Measurements from ENCODE around the gene SCN11A.

The SCN11A gene

GRCh38 chr3:39051649-39052561, at the start of gene SCN11A, which contains the start of gene WDR48:
Gene SCN11A (minus strand): TSS chr3:39051944. CDS start chr3:38950362, 101,582 bp downstream.
Gene WDR48 (plus strand): TSS chr3:39052016. CDS start chr3:39052026, 10 bp downstream.
- DNase-seq = peak; percentile 94

- peak; percentile 65 for DNase-seq
Observed at GRCh38 chr3:39101022-39101689, 49.4 kb upstream of the SCN11A start.

- DNase-seq = no peak
Observed at GRCh38 chr3:39100500-39100886, 48.7 kb upstream of the SCN11A start.

GRCh38 chr3:39099738-39100499, 48.2 kb upstream of the SCN11A start:
- peak; percentile 42 for DNase-seq

- DNase-seq = peak; percentile 42
Observed at GRCh38 chr3:39099242-39099641, 47.5 kb upstream of the SCN11A start.

DNA sequence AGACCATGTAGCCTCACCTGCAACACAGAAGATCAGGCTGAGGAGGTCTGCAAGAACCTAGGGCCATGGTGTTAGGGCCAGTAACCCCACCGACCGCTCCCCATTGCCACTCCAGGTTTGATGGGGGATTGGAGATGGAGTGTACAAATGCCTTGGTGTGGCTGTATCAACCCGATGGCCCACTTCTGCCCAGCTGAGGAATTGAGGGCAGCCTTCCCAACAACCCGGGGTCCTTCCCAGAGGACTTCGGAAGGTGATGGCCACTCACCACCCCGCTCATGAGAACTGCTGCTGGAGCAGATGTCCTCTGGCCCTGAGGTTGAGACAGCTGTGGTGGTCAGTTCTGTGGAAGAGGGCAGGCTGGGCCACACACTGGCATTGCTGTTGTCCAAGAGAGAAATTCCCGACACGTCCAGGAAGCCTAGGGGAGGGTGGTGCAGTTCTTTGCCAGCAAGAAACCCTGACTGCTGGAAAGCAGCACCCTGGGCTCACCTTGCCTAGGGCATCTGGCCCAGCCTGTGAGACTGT, 46.8 kb upstream of the SCN11A start:
- DNase-seq = peak; percentile 41

- DNase-seq = peak; percentile 30
Observed at GRCh38 chr3:39097716-39098472, 46.1 kb upstream of the SCN11A start.

- no peak for DNase-seq
Observed at GRCh38 chr3:39096775-39097174, 45.0 kb upstream of the SCN11A start.

GRCh38 chr3:39095778-39096177, 44.0 kb upstream of the SCN11A start:
- DNase-seq = no peak

- DNase-seq = no peak
Observed at GRCh38 chr3:39094851-39095677, 43.3 kb upstream of the SCN11A start.

- no peak for DNase-seq
Observed at GRCh38 chr3:39090922-39091321, 39.2 kb upstream of the SCN11A start.

GRCh38 chr3:39088889-39089288, 37.1 kb upstream of the SCN11A start:
- no peak for DNase-seq

- DNase-seq = no peak
Observed at GRCh38 chr3:39088456-39088855, 36.7 kb upstream of the SCN11A start.

DNA sequence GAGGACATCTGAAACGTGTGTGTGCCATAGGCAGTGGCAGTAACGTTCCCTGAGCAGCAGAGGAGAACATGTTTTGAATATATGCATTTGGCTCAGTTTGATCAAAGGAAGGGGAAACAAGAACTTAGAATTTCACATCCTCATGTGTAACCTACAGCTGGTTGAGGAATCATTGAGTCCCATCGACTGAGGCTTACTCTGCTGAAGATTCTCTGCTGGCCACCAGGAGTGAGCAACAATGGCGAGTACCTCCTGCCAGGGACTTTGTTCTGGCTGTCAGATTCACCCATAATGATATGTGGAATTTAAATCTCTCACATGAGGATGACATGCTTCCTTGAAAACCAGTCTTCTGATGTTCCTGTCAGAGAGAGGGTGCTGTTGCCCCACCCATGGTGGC, 34.4 kb upstream of the SCN11A start:
- no peak for DNase-seq

DNA sequence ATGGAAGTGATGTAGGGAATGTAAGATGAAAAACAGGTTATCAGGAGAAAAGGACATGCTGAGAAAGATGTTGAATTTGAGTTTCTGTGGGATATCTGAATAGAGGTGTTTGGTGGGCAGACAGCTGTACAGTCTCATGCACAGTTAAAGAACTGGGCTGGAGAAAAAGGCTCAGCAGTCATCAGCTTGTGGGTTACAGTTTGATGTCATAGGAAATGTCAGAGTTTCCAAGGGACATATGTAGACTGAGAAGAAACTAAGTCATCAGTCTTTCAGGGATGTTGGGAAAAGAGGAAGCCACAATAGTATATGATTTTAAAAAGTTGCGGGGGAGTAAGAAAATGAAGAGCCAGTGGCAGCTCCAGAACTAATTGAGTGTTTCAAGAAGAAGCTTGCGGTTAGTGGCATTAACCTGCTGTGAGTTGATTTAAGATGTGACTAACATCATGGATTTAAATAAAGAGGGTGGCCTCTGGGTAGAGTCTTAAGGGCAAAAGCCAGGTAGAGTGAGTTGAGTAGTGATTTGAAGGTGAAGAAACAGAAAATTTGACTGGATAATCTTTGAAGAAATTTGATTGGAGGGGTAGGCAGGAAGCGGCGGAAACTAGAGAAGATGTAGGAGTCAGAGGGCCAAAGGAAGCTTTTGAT, 31.0 kb upstream of the SCN11A start:
- no peak for DNase-seq

DNA sequence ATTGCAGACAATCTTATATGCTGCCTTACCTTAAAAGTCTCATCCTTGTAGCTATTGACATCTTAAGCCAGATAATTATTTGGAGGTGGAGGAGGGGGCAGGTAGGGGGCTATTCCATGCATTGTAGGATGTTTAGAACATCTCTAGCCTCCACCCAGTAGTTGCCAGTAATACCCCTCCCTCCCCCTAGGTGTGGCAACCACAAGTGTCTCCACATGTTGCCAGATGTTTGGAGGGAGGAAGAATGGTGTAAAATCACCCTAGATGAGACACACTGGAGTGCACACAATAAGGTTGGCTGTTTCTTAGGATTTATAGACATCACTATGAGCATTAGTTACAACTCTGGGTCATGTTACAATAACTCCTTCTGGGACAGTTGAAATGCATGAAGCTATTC, 28.3 kb upstream of the SCN11A start:
- DNase-seq = no peak

GRCh38 chr3:39079530-39079929, 27.8 kb upstream of the SCN11A start:
- no peak for DNase-seq

- no peak for DNase-seq
Observed at GRCh38 chr3:39075910-39076309, 24.2 kb upstream of the SCN11A start.

- no peak for DNase-seq
Observed at GRCh38 chr3:39068556-39068955, 16.8 kb upstream of the SCN11A start.

GRCh38 chr3:39067286-39067685, 15.5 kb upstream of the SCN11A start:
- DNase-seq = no peak

- no peak for DNase-seq
Observed at GRCh38 chr3:39065197-39065596, 13.5 kb upstream of the SCN11A start.

All from activated CD8-positive, alpha-beta memory T cell treated with anti-CD3 and anti-CD28 coated beads, Interleukin-2, amount 50 U/mL, for 48 hours (primary cell).